ENCODE results near the gene SFXN5. TPM values are rescaled to one million over a fixed set of nuclear protein-coding genes. Genes with fewer than 3 reads are reported as not detected.

The SFXN5 gene
- total and polyA plus RNA-seq, 2 of the 4 experiments (the other 2 are of a cell fraction) = 8.6 to 17.0 TPM

- no peak overlapping the region for H3K27ac ChIP-seq (ENCODE audit: insufficient read depth, low read length)
Observed at GRCh38 chr2:73020306-73020656, 51.2 kb downstream of the SFXN5 start.

More at GRCh38 chr2:73020306-73020656, 51.2 kb downstream of the SFXN5 start:
- no peak for DNase-seq
- Histone ChIP-seq H4K5ac (ENCODE audit: low read depth, low read length) (no peak overlapping the region), H2AFZ (replicated peaks; ENCODE audit: low read length, poor library complexity) (no peak overlapping the region), H4K91ac (ENCODE audit: insufficient read depth, low read depth, low read length) (peak overlapping the region; percentile 5; the same call in 1 of the 2 replicates), H3K4me2 (ENCODE audit: low read depth, low read length) (no peak overlapping the region), H3K14ac (replicated peaks; ENCODE audit: low read depth, low read length) (0 out of 2 replicates have a peak overlapping the region, but pooled peaks have one; percentile 27), H4K8ac (ENCODE audit: low read depth in 2 of 2, low read length in 2 of 2) (peak overlapping the region in 1 of 2 experiments; percentile 12; a peak in 1 of 4 replicates), H2BK5ac (ENCODE audit: low read depth, low read length, poor library complexity, severe bottlenecking) (no peak overlapping the region), H3K4me3 (ENCODE audit: insufficient read depth, low read depth, low read length) (no peak overlapping the region), H3K18ac (ENCODE audit: low read depth, low read length) (no peak overlapping the region), H2AK5ac (ENCODE audit: low read depth, low read length) (peak overlapping the region; percentile 52; the same call in 1 of the 2 replicates), H4K20me1 (ENCODE audit: insufficient read depth, low read length) (no peaks in the 10 kb centered on the region; the same call in 1 of the 2 replicates), H3K9ac (ENCODE audit: low read depth, low read length) (no peak overlapping the region), H3K23ac (ENCODE audit: low read depth, low read length) (no peak overlapping the region), H3K4ac (ENCODE audit: low read depth, low read length) (peak overlapping the region; percentile 44), H2BK120ac (ENCODE audit: low read depth, low read length) (peak overlapping the region; percentile 64), H2AK9ac (replicated peaks; ENCODE audit: low read depth, low read length, poor library complexity) (peak overlapping the region; percentile 30), H3K9me1 (ENCODE audit: insufficient read depth, low read length) (peaks cover 12% of the 10 kb centered on the region), H2BK20ac (ENCODE audit: low read depth, low read length) (peak overlapping the region; percentile 38), H3K27me3 (ENCODE audit: control insufficient read depth, insufficient read depth, low read length) (no peaks in the 10 kb centered on the region), H3K79me1 (ENCODE audit: low read depth in 1 of 2, low read length in 2 of 2) (peaks cover 0 to 11% of the 10 kb centered on the region in 2 experiments; a peak in 2 of 4 replicates), H3K36me3 (ENCODE audit: control insufficient read depth, insufficient read depth, low read length) (peaks cover 2% of the 10 kb centered on the region; the same call in 1 of the 2 replicates), H3K4me1 (ENCODE audit: control insufficient read depth, insufficient read depth, low read length) (peaks cover 15% of the 10 kb centered on the region), H3K56ac (ENCODE audit: extremely low read depth, insufficient read depth, low read length) (no peak overlapping the region), H2BK15ac (ENCODE audit: low read depth, low read length) (peak overlapping the region; percentile 9; the same call in 2 of the 3 replicates), H3K9me3 (ENCODE audit: control insufficient read depth, insufficient read depth, low read length) (no peaks in the 10 kb centered on the region)
- ATAC-seq (ENCODE audit: low read depth) = no peak
- no peak for TF ChIP-seq CEBPB (IDR thresholded peaks at IDR 0.05; ENCODE audit: low read depth, low read length)
- TF ChIP-seq RFX5 (IDR thresholded peaks at IDR 0.05; ENCODE audit: low read depth, low read length) = no peak
- TF ChIP-seq ELK1 (IDR thresholded peaks at IDR 0.05; ENCODE audit: borderline replicate concordance, low read depth, low read length) = no peak
- no peak for TF ChIP-seq MXI1 (IDR thresholded peaks at IDR 0.05; ENCODE audit: borderline replicate concordance, low read depth, low read length)
- TF ChIP-seq RCOR1 (IDR thresholded peaks at IDR 0.05; ENCODE audit: insufficient replicate concordance, low read length) = no peak
- TF ChIP-seq CHD1 (IDR thresholded peaks at IDR 0.05; ENCODE audit: low read depth, low read length) = no peak
- TF ChIP-seq USF2 (IDR thresholded peaks at IDR 0.05; ENCODE audit: low read depth, low read length) = no peak
- TF ChIP-seq CTCF (conservative IDR thresholded peaks at IDR 0.05; ENCODE audit: low read depth, low read length) = no peak
- TF ChIP-seq POLR2A (IDR thresholded peaks at IDR 0.05; ENCODE audit: low read depth, low read length) = no peak
- TF ChIP-seq MAZ (IDR thresholded peaks at IDR 0.05; ENCODE audit: borderline replicate concordance, low read depth, low read length) = no peak
- no peak for TF ChIP-seq BHLHE40 (IDR thresholded peaks at IDR 0.05; ENCODE audit: low read depth, low read length)
- no peak for TF ChIP-seq FOS (IDR thresholded peaks at IDR 0.05; ENCODE audit: low read depth, low read length)
- no peak for TF ChIP-seq RAD21 (IDR thresholded peaks at IDR 0.05; ENCODE audit: low read length)
- no peak for TF ChIP-seq MAFK (IDR thresholded peaks at IDR 0.05; ENCODE audit: low read depth, low read length)
- TF ChIP-seq NFE2L2 (IDR thresholded peaks at IDR 0.05; ENCODE audit: low read depth, low read length) = no peak
- TF ChIP-seq SMC3 (IDR thresholded peaks at IDR 0.05; ENCODE audit: low read depth, low read length) = no peak
- 90% methylated on average over 5 of the region's 8 CpGs; no CpG with 5 or more reads in 1 of the 2 experiments for WGBS, 2 experiments (ENCODE audit: extremely low coverage in 2 of 2, insufficient read length in 1 of 2)
- intact Hi-C loops (cut with micrococcal nuclease) = loop anchor here (5.0 kb wide), 1 partner anchor 42 kb away; no protein-coding TSS in a partner anchor
- dilution Hi-C loops (cut with HindIII; ENCODE audit: low sequenced_read_pairs, unreplicated experiment) = no loop called here
- CTCF ChIA-PET = interaction anchor here (0.6 kb wide), 1 partner anchor 15 kb away, joined by 3 read pairs; no protein-coding TSS in a partner anchor
- in situ Hi-C loops (cut with MboI; ENCODE audit: low sequenced_read_pairs) = no loop called here
- POLR2A ChIA-PET (ENCODE audit: unreplicated experiment) = no interaction called here
- no TSS peak for BruUV-seq (replicated peaks)

Measured in IMR-90 (cell line).